IPS-18a (cell line): Measurements from ENCODE around the gene TSEN2.

ENCODE experiments used
- H3K27ac ChIP-seq: one replicate; pipeline ENCODE4 v1.5.1; 2013; ENCODE audit warnings: low read length
- H3K27me3 ChIP-seq: one replicate; pipeline ENCODE4 v1.6.1; 2013; ENCODE audit warnings: mild to moderate bottlenecking, low read length; ENCODE audit not compliant: control insufficient read depth, insufficient read depth
- H3K36me3 ChIP-seq: one replicate; pipeline ENCODE4 v1.6.1; 2013; ENCODE audit warnings: low read depth, low read length; ENCODE audit not compliant: control insufficient read depth
- H3K4me1 ChIP-seq: one replicate; pipeline ENCODE4 v1.6.1; 2013; ENCODE audit warnings: low read depth, low read length; ENCODE audit not compliant: control insufficient read depth
- H3K4me3 ChIP-seq: one replicate; pipeline ENCODE4 v1.5.1; 2013; ENCODE audit warnings: low read length
- H3K9ac ChIP-seq: one replicate; pipeline ENCODE4 v1.6.1; 2013; ENCODE audit warnings: mild to moderate bottlenecking, low read length, moderate library complexity
- H3K9me3 ChIP-seq: one replicate; pipeline ENCODE4 v1.6.1; 2013; ENCODE audit warnings: low read depth, low read length; ENCODE audit not compliant: control insufficient read depth

TSEN2 gene

DNA sequence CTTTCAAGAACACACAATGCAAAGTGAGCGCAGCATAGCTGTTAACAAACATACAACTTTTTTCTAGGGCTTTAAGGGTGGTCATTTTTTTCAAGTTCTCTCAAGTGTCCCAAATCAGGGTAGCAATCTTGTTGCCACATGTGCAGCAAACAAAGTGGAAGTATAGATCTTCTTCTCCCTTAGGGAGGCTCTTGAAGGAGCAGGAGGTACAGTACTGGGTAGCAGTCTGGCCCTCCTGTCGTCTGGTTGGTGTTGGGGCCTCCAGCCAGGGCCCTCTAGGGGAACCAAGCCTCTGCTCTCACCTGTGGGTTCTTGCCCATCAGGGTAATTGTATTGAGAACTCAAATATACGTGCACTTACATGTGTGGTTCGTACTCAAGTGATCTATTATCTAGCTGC lies 98.5 kb downstream of the TSEN2 start:
- no peaks in the 10 kb centered on the region for H3K9me3 ChIP-seq
- peaks cover 76% of the 10 kb centered on the region for H3K36me3 ChIP-seq
- H3K4me3 ChIP-seq: no peak overlapping the region
- H3K4me1 ChIP-seq: no peaks in the 10 kb centered on the region
- H3K27me3 ChIP-seq: no peaks in the 10 kb centered on the region
- H3K27ac ChIP-seq: no peak overlapping the region
- H3K9ac ChIP-seq: no peak overlapping the region
